Memory B cell (primary cell): ENCODE measurements around the gene LYST.
"Not testable (repeated sequence)": the region's sequence is repeated elsewhere in the genome, so short reads cannot be mapped to it uniquely, and the experiment has no call there.

Source experiments
- ATAC-seq: fragments of 150-1000 bp; cut with Tn5 transposase; 2 replicates; pipeline ENCODE4 v1.10.0; 2021; ENCODE audit warnings: low read depth, mild to moderate bottlenecking, moderate library complexity
- DNase-seq, 2 donors: peaks; one replicate each; pipeline ENCODE4 v3.0.0; 2022; ENCODE audit warnings: low spot score in 2 of 2
- H3K27ac Mint-ChIP-seq: one replicate; pipeline ENCODE4 v1.8.0; 2022; ENCODE audit warnings: mild to moderate bottlenecking, moderate library complexity, mixed read lengths
- H3K27me3 Mint-ChIP-seq: one replicate; pipeline ENCODE4 v1.8.0; 2022; ENCODE audit warnings: mixed read lengths
- H3K36me3 Mint-ChIP-seq: one replicate; pipeline ENCODE4 v1.8.0; 2022; ENCODE audit warnings: mild to moderate bottlenecking, mixed read lengths
- H3K4me1 Mint-ChIP-seq: one replicate; pipeline ENCODE4 v1.8.0; 2022; ENCODE audit warnings: mixed read lengths
- H3K4me3 Mint-ChIP-seq: one replicate; pipeline ENCODE4 v1.8.0; 2022; ENCODE audit warnings: mild to moderate bottlenecking, moderate library complexity, mixed read lengths
- H3K9me3 Mint-ChIP-seq: one replicate; pipeline ENCODE4 v1.8.0; 2022; ENCODE audit warnings: mixed read lengths

The LYST gene

GRCh38 chr1:235799264-235799663, 67.4 kb downstream of the LYST start:
- no peak for ATAC-seq
- Mint-ChIP-seq H3K27ac (no peak overlapping the region), H3K9me3 (no peaks in the 10 kb centered on the region), H3K4me1 (no peaks in the 10 kb centered on the region), H3K4me3 (no peak overlapping the region), H3K36me3 (peaks cover 32% of the 10 kb centered on the region), H3K27me3 (no peaks in the 10 kb centered on the region)
- no peak for DNase-seq

GRCh38 chr1:235791532-235792060, 75.1 kb downstream of the LYST start:
- peaks cover 33% of the 10 kb centered on the region for H3K36me3 Mint-ChIP-seq
- DNase-seq (no peak), ATAC-seq (no peak)
- H3K27me3 Mint-ChIP-seq: no peaks in the 10 kb centered on the region
- H3K27ac Mint-ChIP-seq: no peak overlapping the region
- no peaks in the 10 kb centered on the region for H3K9me3 Mint-ChIP-seq
- peaks cover 5% of the 10 kb centered on the region for H3K4me1 Mint-ChIP-seq
- H3K4me3 Mint-ChIP-seq: no peak overlapping the region

- H3K4me3 Mint-ChIP-seq: no peak overlapping the region
- DNase-seq: no peak
- no peaks in the 10 kb centered on the region for H3K27me3 Mint-ChIP-seq
- no peak for ATAC-seq
- peak overlapping the region; percentile 42 for H3K27ac Mint-ChIP-seq
- peaks cover 5% of the 10 kb centered on the region for H3K4me1 Mint-ChIP-seq
- peaks cover 28% of the 10 kb centered on the region for H3K36me3 Mint-ChIP-seq
- H3K9me3 Mint-ChIP-seq: no peaks in the 10 kb centered on the region
Observed at GRCh38 chr1:235790123-235790522, 76.6 kb downstream of the LYST start.

GRCh38 chr1:235786227-235786898, 80.3 kb downstream of the LYST start:
- DNase-seq, H3K4me3 Mint-ChIP-seq, H3K27ac Mint-ChIP-seq, H3K4me1 Mint-ChIP-seq, ATAC-seq, H3K27me3 Mint-ChIP-seq, H3K9me3 Mint-ChIP-seq: not testable (repeated sequence)
- peaks cover 20% of the 10 kb centered on the region for H3K36me3 Mint-ChIP-seq

GRCh38 chr1:235784950-235785349, 81.8 kb downstream of the LYST start:
- H3K27ac Mint-ChIP-seq: no peak overlapping the region
- peaks cover 2% of the 10 kb centered on the region for H3K4me1 Mint-ChIP-seq
- no peaks in the 10 kb centered on the region for H3K9me3 Mint-ChIP-seq
- peaks cover 15% of the 10 kb centered on the region for H3K36me3 Mint-ChIP-seq
- H3K4me3 Mint-ChIP-seq: no peak overlapping the region
- ATAC-seq (no peak), DNase-seq (no peak)
- no peaks in the 10 kb centered on the region for H3K27me3 Mint-ChIP-seq

GRCh38 chr1:235783148-235783776, 83.4 kb downstream of the LYST start:
- no peak overlapping the region for H3K4me3 Mint-ChIP-seq
- no peaks in the 10 kb centered on the region for H3K9me3 Mint-ChIP-seq
- H3K36me3 Mint-ChIP-seq: peaks cover 12% of the 10 kb centered on the region
- ATAC-seq (no peak), DNase-seq (no peak)
- no peaks in the 10 kb centered on the region for H3K27me3 Mint-ChIP-seq
- H3K4me1 Mint-ChIP-seq: peaks cover 2% of the 10 kb centered on the region
- no peak overlapping the region for H3K27ac Mint-ChIP-seq

GRCh38 chr1:235782601-235783000, 84.1 kb downstream of the LYST start:
- Mint-ChIP-seq H3K36me3 (peaks cover 12% of the 10 kb centered on the region), H3K4me3 (no peak overlapping the region), H3K9me3 (no peaks in the 10 kb centered on the region), H3K4me1 (peaks cover 2% of the 10 kb centered on the region), H3K27me3 (no peaks in the 10 kb centered on the region), H3K27ac (no peak overlapping the region)
- ATAC-seq: no peak
- no peak for DNase-seq

- peaks cover 2% of the 10 kb centered on the region for H3K4me1 Mint-ChIP-seq
- ATAC-seq: no peak
- H3K27me3 Mint-ChIP-seq: no peaks in the 10 kb centered on the region
- no peak for DNase-seq
- H3K9me3 Mint-ChIP-seq: no peaks in the 10 kb centered on the region
- H3K36me3 Mint-ChIP-seq: peaks cover 10% of the 10 kb centered on the region
- no peak overlapping the region for H3K27ac Mint-ChIP-seq
- H3K4me3 Mint-ChIP-seq: no peak overlapping the region
Observed at GRCh38 chr1:235781807-235782206, 84.9 kb downstream of the LYST start.

- Mint-ChIP-seq H3K4me3 (no peak overlapping the region), H3K27me3 (no peaks in the 10 kb centered on the region), H3K36me3 (peaks cover 16% of the 10 kb centered on the region), H3K4me1 (peaks cover 2% of the 10 kb centered on the region), H3K9me3 (no peaks in the 10 kb centered on the region), H3K27ac (no peak overlapping the region)
- no peak for DNase-seq
- no peak for ATAC-seq
Observed at GRCh38 chr1:235779770-235780169, 86.9 kb downstream of the LYST start.

GRCh38 chr1:235776396-235776795, 90.3 kb downstream of the LYST start:
- Mint-ChIP-seq H3K27ac (no peak overlapping the region), H3K9me3 (no peaks in the 10 kb centered on the region), H3K4me1 (no peaks in the 10 kb centered on the region), H3K27me3 (no peaks in the 10 kb centered on the region), H3K4me3 (no peak overlapping the region), H3K36me3 (peaks cover 28% of the 10 kb centered on the region)
- no peak for ATAC-seq
- no peak for DNase-seq

GRCh38 chr1:235775246-235775860, 91.4 kb downstream of the LYST start:
- Mint-ChIP-seq H3K9me3 (no peaks in the 10 kb centered on the region), H3K4me1 (no peaks in the 10 kb centered on the region), H3K27ac (no peak overlapping the region), H3K36me3 (peaks cover 31% of the 10 kb centered on the region), H3K4me3 (no peak overlapping the region), H3K27me3 (no peaks in the 10 kb centered on the region)
- ATAC-seq: no peak
- no peak for DNase-seq

GRCh38 chr1:235767795-235768194, 98.9 kb downstream of the LYST start:
- ATAC-seq (peak; percentile 96), DNase-seq (peak in 1 of 2 donors; percentile 33)
- H3K27ac Mint-ChIP-seq: peak overlapping the region; percentile 29
- H3K4me1 Mint-ChIP-seq: peaks cover 11% of the 10 kb centered on the region
- peaks cover 18% of the 10 kb centered on the region for H3K36me3 Mint-ChIP-seq
- peak overlapping the region; percentile 2 for H3K4me3 Mint-ChIP-seq
- no peaks in the 10 kb centered on the region for H3K9me3 Mint-ChIP-seq
- H3K27me3 Mint-ChIP-seq: no peaks in the 10 kb centered on the region

GRCh38 chr1:235766794-235767285, 99.9 kb downstream of the LYST start:
- Mint-ChIP-seq H3K27ac (no peak overlapping the region), H3K27me3 (no peaks in the 10 kb centered on the region), H3K4me1 (peaks cover 11% of the 10 kb centered on the region), H3K9me3 (no peaks in the 10 kb centered on the region), H3K4me3 (no peak overlapping the region), H3K36me3 (peaks cover 20% of the 10 kb centered on the region)
- DNase-seq: no peak
- no peak for ATAC-seq

- peaks cover 22% of the 10 kb centered on the region for H3K36me3 Mint-ChIP-seq
- H3K4me3 Mint-ChIP-seq: no peak overlapping the region
- peaks cover 9% of the 10 kb centered on the region for H3K4me1 Mint-ChIP-seq
- H3K9me3 Mint-ChIP-seq: no peaks in the 10 kb centered on the region
- H3K27me3 Mint-ChIP-seq: no peaks in the 10 kb centered on the region
- ATAC-seq (peak; percentile 53), DNase-seq (no peak)
- H3K27ac Mint-ChIP-seq: no peak overlapping the region
Observed at GRCh38 chr1:235763962-235764361, 102.7 kb downstream of the LYST start.
